IPS-15b (cell line): ENCODE measurements around the gene EXOC4.

Experiments used
- H3K27me3 ChIP-seq: one replicate; pipeline ENCODE4 v1.6.1; 2013; ENCODE audit warnings: low read length; ENCODE audit not compliant: control insufficient read depth, insufficient read depth
- H3K36me3 ChIP-seq: one replicate; pipeline ENCODE4 v1.6.1; 2013; ENCODE audit warnings: low read length; ENCODE audit not compliant: control insufficient read depth, insufficient read depth
- H3K4me1 ChIP-seq: one replicate; pipeline ENCODE4 v1.6.1; 2013; ENCODE audit warnings: mild to moderate bottlenecking, low read length; ENCODE audit not compliant: control insufficient read depth, insufficient read depth
- H3K4me3 ChIP-seq: one replicate; pipeline ENCODE4 v1.5.1; 2013; ENCODE audit warnings: low read depth, low read length
- H3K9ac ChIP-seq: one replicate; pipeline ENCODE4 v1.6.1; 2013; ENCODE audit warnings: low read depth, mild to moderate bottlenecking, low read length
- H3K9me3 ChIP-seq: one replicate; pipeline ENCODE4 v1.6.1; 2013; ENCODE audit warnings: mild to moderate bottlenecking, low read length; ENCODE audit not compliant: control insufficient read depth, insufficient read depth

The EXOC4 gene

GRCh38 chr7:133570321-133570720 is 317.4 kb downstream of the EXOC4 start:
- H3K36me3 ChIP-seq, result no peaks in the 10 kb centered on the region
- no peak overlapping the region for H3K4me3 ChIP-seq
- H3K9ac ChIP-seq, result no peak overlapping the region
- H3K27me3 ChIP-seq, result no peaks in the 10 kb centered on the region
- H3K9me3 ChIP-seq, result no peaks in the 10 kb centered on the region
- H3K4me1 ChIP-seq, result no peaks in the 10 kb centered on the region

DNA sequence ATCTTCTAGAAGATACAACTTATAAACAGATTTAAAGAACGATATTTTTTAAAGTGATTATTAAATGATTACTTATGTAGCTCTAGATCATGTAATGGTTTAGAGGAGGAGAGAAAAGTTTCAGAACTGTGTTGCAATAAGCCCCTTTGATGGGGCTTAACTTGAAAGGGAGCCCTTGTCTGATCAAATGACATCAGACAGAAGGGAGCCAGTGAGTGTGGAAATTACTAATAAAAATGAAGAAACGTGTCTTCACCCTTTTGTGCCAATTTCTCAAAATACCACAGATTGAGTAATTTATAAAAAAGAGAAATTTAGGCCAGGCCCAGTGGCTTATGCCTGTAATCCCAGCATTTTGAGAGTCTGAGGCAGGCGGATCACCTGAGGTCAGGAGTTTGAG is 318.2 kb downstream of the EXOC4 start:
- no peaks in the 10 kb centered on the region for H3K36me3 ChIP-seq
- H3K4me3 ChIP-seq, result no peak overlapping the region
- no peaks in the 10 kb centered on the region for H3K4me1 ChIP-seq
- no peaks in the 10 kb centered on the region for H3K9me3 ChIP-seq
- H3K27me3 ChIP-seq, result no peaks in the 10 kb centered on the region
- H3K9ac ChIP-seq, result no peak overlapping the region

GRCh38 chr7:133572087-133572486 is 319.2 kb downstream of the EXOC4 start:
- Histone ChIP-seq H3K9me3 (no peaks in the 10 kb centered on the region), H3K9ac (no peak overlapping the region), H3K4me1 (no peaks in the 10 kb centered on the region), H3K27me3 (no peaks in the 10 kb centered on the region), H3K4me3 (no peak overlapping the region), H3K36me3 (no peaks in the 10 kb centered on the region)

DNA sequence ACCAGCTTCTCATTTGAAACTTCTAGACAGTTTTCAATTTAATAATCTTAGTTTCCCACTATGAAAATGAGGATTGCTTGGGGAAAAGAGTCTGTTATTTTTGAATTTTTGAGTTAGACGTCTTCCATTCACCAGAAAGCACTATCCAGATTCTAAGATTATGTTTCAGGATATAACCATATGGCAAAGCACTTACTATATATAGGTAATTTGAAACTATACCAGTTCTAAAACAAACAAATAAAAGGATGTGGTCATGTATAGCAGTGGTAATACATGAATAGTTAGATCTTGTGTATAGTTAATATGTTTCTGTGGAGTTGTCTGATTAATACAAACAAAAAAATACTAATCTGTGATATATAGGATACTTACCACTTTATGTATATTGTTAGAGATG is 320.0 kb downstream of the EXOC4 start:
- H3K4me3 ChIP-seq, result no peak overlapping the region

GRCh38 chr7:133573554-133574265 is 320.8 kb downstream of the EXOC4 start:
- no peak overlapping the region for H3K9ac ChIP-seq
- H3K27me3 ChIP-seq, result no peaks in the 10 kb centered on the region
- H3K9me3 ChIP-seq, result no peaks in the 10 kb centered on the region
- no peaks in the 10 kb centered on the region for H3K4me1 ChIP-seq
- no peaks in the 10 kb centered on the region for H3K36me3 ChIP-seq
- no peak overlapping the region for H3K4me3 ChIP-seq

More for the DNA sequence above, 320.0 kb downstream of the EXOC4 start:
- Histone ChIP-seq H3K9ac (no peak overlapping the region), H3K36me3 (no peaks in the 10 kb centered on the region), H3K27me3 (no peaks in the 10 kb centered on the region), H3K4me1 (no peaks in the 10 kb centered on the region), H3K9me3 (no peaks in the 10 kb centered on the region)

- H3K9me3 ChIP-seq, result no peaks in the 10 kb centered on the region
- no peak overlapping the region for H3K4me3 ChIP-seq
- no peaks in the 10 kb centered on the region for H3K4me1 ChIP-seq
- no peak overlapping the region for H3K9ac ChIP-seq
- no peaks in the 10 kb centered on the region for H3K36me3 ChIP-seq
- no peaks in the 10 kb centered on the region for H3K27me3 ChIP-seq
Measured at GRCh38 chr7:133575726-133576440, 323.0 kb downstream of the EXOC4 start.

GRCh38 chr7:133576612-133577168 is 323.8 kb downstream of the EXOC4 start:
- no peaks in the 10 kb centered on the region for H3K9me3 ChIP-seq

DNA sequence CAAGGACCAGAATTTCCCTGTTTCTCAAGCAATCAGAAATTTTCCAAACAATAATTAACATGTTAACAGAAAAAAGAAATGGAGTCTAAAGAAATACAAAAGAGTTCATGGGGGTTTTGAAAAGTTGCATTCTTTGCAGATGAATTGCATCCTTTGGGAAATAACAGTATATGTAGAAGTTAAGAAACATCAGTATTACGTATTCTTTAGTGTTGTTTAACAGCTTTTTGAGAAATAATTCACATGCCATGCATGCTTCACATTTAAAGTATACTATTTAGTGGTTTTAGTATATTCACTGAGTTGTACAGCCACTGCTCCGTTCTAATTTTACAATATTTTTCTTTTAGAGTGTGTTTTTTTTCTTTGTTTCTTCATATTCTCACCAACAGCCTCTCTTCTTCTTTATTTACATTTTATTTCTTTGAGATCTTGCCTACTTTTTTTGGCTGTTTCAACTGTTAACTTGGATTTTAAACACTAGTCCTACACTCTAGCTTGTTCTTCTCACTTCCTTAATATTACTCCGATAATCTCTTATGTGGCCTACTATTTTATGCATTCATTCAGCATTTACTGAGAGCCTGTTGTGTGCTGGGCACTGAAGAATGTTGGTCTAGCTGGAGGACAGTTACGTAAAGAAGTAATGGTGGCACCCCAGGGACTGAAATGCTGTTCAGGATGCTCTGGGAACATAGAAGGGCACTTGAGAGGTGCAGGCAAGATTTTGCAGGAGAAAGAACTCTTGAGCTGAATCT is 330.1 kb downstream of the EXOC4 start:
- Histone ChIP-seq H3K4me3 (no peak overlapping the region), H3K27me3 (no peaks in the 10 kb centered on the region), H3K4me1 (peaks cover 3% of the 10 kb centered on the region), H3K36me3 (no peaks in the 10 kb centered on the region), H3K9ac (no peak overlapping the region), H3K9me3 (no peaks in the 10 kb centered on the region)

More at GRCh38 chr7:133576612-133577168, 323.8 kb downstream of the EXOC4 start:
- H3K4me1 ChIP-seq, result no peaks in the 10 kb centered on the region
- no peak overlapping the region for H3K4me3 ChIP-seq
- no peaks in the 10 kb centered on the region for H3K27me3 ChIP-seq
- H3K36me3 ChIP-seq, result no peaks in the 10 kb centered on the region
- no peak overlapping the region for H3K9ac ChIP-seq

DNA sequence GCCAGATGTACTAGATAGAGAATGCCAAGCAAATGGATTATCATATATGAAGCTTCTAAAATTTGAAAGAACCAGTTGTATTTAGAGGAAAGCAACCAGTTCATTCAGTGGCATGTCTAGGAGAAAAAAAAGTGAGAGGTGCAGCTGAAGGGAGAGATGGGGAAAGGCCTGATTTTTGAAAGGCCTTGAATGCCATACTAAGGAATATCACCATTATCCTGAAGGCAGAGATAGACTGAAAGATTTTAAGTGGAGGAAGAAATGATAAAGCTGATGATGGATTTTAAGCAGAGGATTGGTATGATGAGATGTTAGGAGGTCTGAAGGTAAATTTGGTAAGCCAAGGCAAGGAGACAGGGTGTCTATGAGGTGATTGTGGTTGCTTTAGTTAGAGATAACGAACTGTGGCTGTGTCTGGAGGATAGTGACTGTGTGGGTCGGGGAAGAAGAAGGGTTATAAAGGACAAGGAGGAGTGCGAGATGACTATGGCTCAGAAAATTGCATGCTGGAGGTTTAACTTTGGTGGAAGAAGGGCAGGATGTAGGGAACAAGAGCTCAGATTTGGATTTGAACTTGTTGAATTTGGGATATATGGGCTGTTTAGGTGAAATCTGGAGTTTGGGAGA is 330.8 kb downstream of the EXOC4 start:
- peaks cover 3% of the 10 kb centered on the region for H3K4me1 ChIP-seq
- no peaks in the 10 kb centered on the region for H3K27me3 ChIP-seq
- no peak overlapping the region for H3K4me3 ChIP-seq
- H3K9ac ChIP-seq, result no peak overlapping the region
- H3K36me3 ChIP-seq, result no peaks in the 10 kb centered on the region
- H3K9me3 ChIP-seq, result no peaks in the 10 kb centered on the region

DNA sequence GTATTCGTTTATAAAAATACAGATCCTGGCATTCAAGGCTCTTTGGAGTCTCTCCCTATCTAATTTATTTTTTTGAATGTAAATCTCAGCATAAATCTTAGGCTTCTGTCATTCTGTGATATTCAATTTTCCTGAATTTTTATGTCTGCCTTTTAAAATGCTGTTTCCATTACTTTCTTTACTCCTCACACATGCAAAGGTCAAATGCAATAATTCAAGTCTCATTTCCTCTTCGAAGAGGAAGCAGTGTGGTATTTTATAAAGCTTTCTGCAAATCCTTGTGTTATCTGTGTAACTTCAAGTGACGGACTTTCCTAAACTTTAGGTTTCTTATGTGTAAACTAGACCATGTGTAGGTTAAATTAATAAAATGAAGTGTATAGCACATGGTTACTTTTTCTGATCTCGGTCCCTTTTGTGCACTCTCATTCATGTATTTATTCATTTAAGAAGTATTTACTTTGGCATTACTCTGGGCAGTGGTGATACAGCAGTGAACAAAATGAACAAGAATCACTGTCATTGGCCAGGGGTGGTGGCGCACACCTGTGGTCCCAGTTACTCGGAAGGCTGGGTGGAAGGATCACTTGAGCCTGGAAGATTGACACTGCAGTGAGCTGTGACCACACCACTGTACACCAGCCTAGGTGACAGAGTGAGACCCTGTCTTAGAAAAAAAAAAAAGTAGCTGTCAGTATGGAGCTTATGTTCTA is 332.2 kb downstream of the EXOC4 start:
- H3K9me3 ChIP-seq, result no peaks in the 10 kb centered on the region
- H3K4me1 ChIP-seq, result peaks cover 3% of the 10 kb centered on the region
- no peak overlapping the region for H3K9ac ChIP-seq
- no peak overlapping the region for H3K4me3 ChIP-seq
- H3K36me3 ChIP-seq, result no peaks in the 10 kb centered on the region
- no peaks in the 10 kb centered on the region for H3K27me3 ChIP-seq

DNA sequence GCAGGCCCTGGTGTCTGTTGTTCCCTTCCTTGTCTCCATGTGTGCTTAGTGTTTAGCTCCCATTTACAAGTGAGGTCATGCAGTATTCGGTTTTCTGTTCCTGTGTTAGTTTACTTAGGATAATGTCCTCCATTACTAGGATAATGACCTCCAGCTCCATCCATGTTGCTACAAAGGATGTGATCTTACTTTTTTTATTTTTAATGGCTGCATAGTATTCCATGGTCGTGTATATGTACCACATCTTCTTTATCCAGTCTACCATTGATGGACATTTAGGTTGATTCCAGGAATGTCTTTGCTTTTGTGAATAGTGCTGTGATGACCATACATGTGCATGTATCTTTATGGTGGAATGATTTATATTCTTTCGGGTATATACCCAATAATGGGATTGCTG is 333.4 kb downstream of the EXOC4 start:
- H3K9ac ChIP-seq, result no peak overlapping the region
- no peaks in the 10 kb centered on the region for H3K9me3 ChIP-seq
- H3K27me3 ChIP-seq, result no peaks in the 10 kb centered on the region
- H3K36me3 ChIP-seq, result no peaks in the 10 kb centered on the region
- H3K4me3 ChIP-seq, result no peak overlapping the region
- peaks cover 3% of the 10 kb centered on the region for H3K4me1 ChIP-seq
